Umbilical cord (tissue), 2 donors: ENCODE data around the gene CDH6. TPM values are rescaled to one million over a fixed set of nuclear protein-coding genes. Genes with fewer than 3 reads are reported as not detected.
"Not testable (repeated sequence)": the region's sequence is repeated elsewhere in the genome, so short reads cannot be mapped to it uniquely, and the experiment has no call there.

Source experiments
- DNase-seq: peaks from one replicate; pipeline ENCODE4 v3.0.0-alpha.2; 2015; ENCODE audit warnings: low spot score
- total RNA-seq: library from RNA; depleted of rRNA; stranded (reverse); fragments of >200 nt; gene quantifications from one replicate; pipeline ENCODE4 v1.2.3, GENCODE V29; 2014; ENCODE audit warnings: low replicate concordance; ENCODE audit not compliant: insufficient read depth

Gene CDH6
- total RNA-seq, 1 donor from 2014 or later = 16.1 TPM

- DNase-seq = no peak
Observed at GRCh38 chr5:31328040-31328733, 134.7 kb downstream of the CDH6 start.

GRCh38 chr5:31329715-31330114, 136.2 kb downstream of the CDH6 start:
- no peak for DNase-seq

- DNase-seq = no peak
Observed at GRCh38 chr5:31332160-31332559, 138.7 kb downstream of the CDH6 start.

GRCh38 chr5:31333475-31333874, 140.0 kb downstream of the CDH6 start:
- DNase-seq = no peak

- DNase-seq = no peak
Observed at GRCh38 chr5:31334061-31334860, 140.8 kb downstream of the CDH6 start.

- DNase-seq = no peak
Observed at GRCh38 chr5:31335456-31335855, 142.0 kb downstream of the CDH6 start.

GRCh38 chr5:31343946-31344345, 150.5 kb downstream of the CDH6 start:
- DNase-seq = no peak

- DNase-seq = no peak
Observed at GRCh38 chr5:31346896-31347551, 153.5 kb downstream of the CDH6 start.

- no peak for DNase-seq
Observed at GRCh38 chr5:31347552-31347905, 154.0 kb downstream of the CDH6 start.

- no peak for DNase-seq
Observed at GRCh38 chr5:31350395-31350794, 156.9 kb downstream of the CDH6 start.

GRCh38 chr5:31355337-31355736, 161.9 kb downstream of the CDH6 start:
- no peak for DNase-seq

- no peak for DNase-seq
Observed at GRCh38 chr5:31357038-31357437, 163.6 kb downstream of the CDH6 start.

GRCh38 chr5:31359839-31360238, 166.4 kb downstream of the CDH6 start:
- DNase-seq = no peak

- DNase-seq = peak; percentile 42
Observed at GRCh38 chr5:31361234-31361633, 167.7 kb downstream of the CDH6 start.

GRCh38 chr5:31361704-31362528, 168.4 kb downstream of the CDH6 start:
- DNase-seq = not testable (repeated sequence)

- DNase-seq = no peak
Observed at GRCh38 chr5:31362529-31362900, 169.0 kb downstream of the CDH6 start.

- DNase-seq = no peak
Observed at GRCh38 chr5:31362931-31363568, 169.6 kb downstream of the CDH6 start.

GRCh38 chr5:31364881-31365636, 171.6 kb downstream of the CDH6 start:
- DNase-seq = no peak

- DNase-seq = no peak
Observed at GRCh38 chr5:31365776-31366175, 172.3 kb downstream of the CDH6 start.

- no peak for DNase-seq
Observed at GRCh38 chr5:31366941-31367340, 173.5 kb downstream of the CDH6 start.

GRCh38 chr5:31372124-31372523, 178.6 kb downstream of the CDH6 start:
- DNase-seq = no peak
